Activated CD8-positive, alpha-beta T cell treated with anti-CD3 and anti-CD28 coated beads for 36 hours (primary cell): Measurements from ENCODE around the gene ADCY5. TPM values are rescaled to one million over a fixed set of nuclear protein-coding genes. Genes with fewer than 3 reads are reported as not detected.

Source experiments
- ATAC-seq: fragments of 200-7000 bp; cut with Tn5 transposase; one replicate; pipeline ENCODE4 v1.10.0; 2021; ENCODE audit warnings: mild to moderate bottlenecking, moderate library complexity
- CTCF ChIA-PET: fragments of 350-600 bp; sonication (Branson Sonifier 250); formaldehyde crosslinking; loops from one replicate; lab custom pipeline; 2021; ENCODE audit warnings: antibody characterized with exemption; lab: Charles Lee
- POLR2A ChIA-PET: fragments of 350-600 bp; sonication (Branson Sonifier 250); formaldehyde crosslinking; loops from one replicate; lab custom pipeline; 2021; ENCODE audit warnings: antibody characterized with exemption; lab: Charles Lee
- DNase-seq: peaks from one replicate; pipeline ENCODE4 v3.0.0-alpha.2; 2020
- H3K27ac Mint-ChIP-seq: one replicate; pipeline ENCODE4 v1.8.0; 2021; ENCODE audit warnings: mild to moderate bottlenecking, mixed read lengths
- H3K27me3 Mint-ChIP-seq: one replicate; pipeline ENCODE4 v1.8.0; 2021; ENCODE audit warnings: mixed read lengths
- H3K36me3 Mint-ChIP-seq: one replicate; pipeline ENCODE4 v1.8.0; 2021; ENCODE audit warnings: low read depth, mixed read lengths
- H3K4me1 Mint-ChIP-seq: one replicate; pipeline ENCODE4 v1.8.0; 2021; ENCODE audit warnings: low read depth, mixed read lengths
- H3K4me3 Mint-ChIP-seq: one replicate; pipeline ENCODE4 v1.8.0; 2021; ENCODE audit warnings: mild to moderate bottlenecking, moderate library complexity, mixed read lengths
- H3K9me3 Mint-ChIP-seq: one replicate; pipeline ENCODE4 v1.8.0; 2021; ENCODE audit warnings: mixed read lengths
- intact Hi-C: fragments of 100-400 bp; cut with micrococcal nuclease; formaldehyde crosslinking; loops from one replicate; pipeline ENCODE4 v1.10.0; 2022
- total RNA-seq, 2 experiments: library from RNA; stranded (reverse); gene quantifications; one replicate each; pipeline ENCODE4 v1.2.3, GENCODE V29; 2021
- TF ChIP-seq, protein P1 (sequence below): fragments of 200-600 bp; IDR thresholded peaks from one replicate; pipeline ENCODE4 v1.8.0; 2022; ENCODE audit warnings: antibody characterized with exemption, mild to moderate bottlenecking

The ADCY5 gene
- total RNA-seq, 2 experiments from 2014 or later: not detected

DNA sequence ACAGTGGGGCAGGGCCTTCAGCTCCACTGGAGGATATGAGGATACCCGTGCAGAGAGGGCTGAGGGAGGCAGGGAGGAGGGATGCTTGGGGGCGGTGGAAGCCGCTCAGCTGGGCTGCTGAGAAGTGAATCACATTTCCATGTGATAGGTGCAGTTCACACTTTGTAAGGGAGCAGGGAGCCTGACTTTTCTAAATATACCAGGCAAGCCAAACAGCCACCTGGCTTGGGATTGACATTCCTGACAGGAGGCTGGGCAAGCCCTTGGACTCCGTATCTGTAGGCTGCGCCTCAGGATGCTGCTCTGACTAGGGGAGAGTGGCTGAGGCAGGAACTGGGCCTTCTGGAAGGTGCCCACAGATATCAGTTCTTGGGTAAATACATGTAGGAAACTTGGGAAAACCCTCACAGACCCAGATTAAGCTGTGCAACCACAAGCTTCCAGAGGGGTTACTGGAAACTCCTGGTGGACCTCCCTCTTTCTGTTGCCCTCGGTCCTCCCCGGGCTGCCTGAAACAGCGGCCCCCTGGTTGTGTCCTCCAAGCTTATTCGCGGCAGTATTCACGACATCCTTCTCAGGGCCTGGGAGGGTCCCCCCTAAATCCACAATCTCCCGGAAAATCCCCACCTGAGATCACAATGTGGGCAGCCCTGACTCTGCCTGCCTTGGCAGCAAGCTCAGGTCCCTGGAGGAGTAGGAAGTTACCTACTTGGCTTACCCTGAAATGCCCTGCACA, 33.0 kb upstream of the ADCY5 start:
- no peaks in the 10 kb centered on the region for H3K36me3 Mint-ChIP-seq
- ATAC-seq (no peak), DNase-seq (no peak)
- intact Hi-C loops: no loop called here
- H3K27ac Mint-ChIP-seq: no peak overlapping the region
- H3K4me3 Mint-ChIP-seq: no peak overlapping the region
- no peaks in the 10 kb centered on the region for H3K9me3 Mint-ChIP-seq
- H3K27me3 Mint-ChIP-seq: peaks cover 5% of the 10 kb centered on the region
- ChIA-PET CTCF (interaction anchor here (0.7 to 1.4 kb wide), 2 partner anchors 9 to 153 kb away, joined by 3 to 4 read pairs; no protein-coding TSS in a partner anchor), POLR2A (interaction anchor here (0.7 kb wide), 1 partner anchor 48 kb away, joined by 3 read pairs; no protein-coding TSS in a partner anchor)
- TF ChIP-seq, protein P1, sequence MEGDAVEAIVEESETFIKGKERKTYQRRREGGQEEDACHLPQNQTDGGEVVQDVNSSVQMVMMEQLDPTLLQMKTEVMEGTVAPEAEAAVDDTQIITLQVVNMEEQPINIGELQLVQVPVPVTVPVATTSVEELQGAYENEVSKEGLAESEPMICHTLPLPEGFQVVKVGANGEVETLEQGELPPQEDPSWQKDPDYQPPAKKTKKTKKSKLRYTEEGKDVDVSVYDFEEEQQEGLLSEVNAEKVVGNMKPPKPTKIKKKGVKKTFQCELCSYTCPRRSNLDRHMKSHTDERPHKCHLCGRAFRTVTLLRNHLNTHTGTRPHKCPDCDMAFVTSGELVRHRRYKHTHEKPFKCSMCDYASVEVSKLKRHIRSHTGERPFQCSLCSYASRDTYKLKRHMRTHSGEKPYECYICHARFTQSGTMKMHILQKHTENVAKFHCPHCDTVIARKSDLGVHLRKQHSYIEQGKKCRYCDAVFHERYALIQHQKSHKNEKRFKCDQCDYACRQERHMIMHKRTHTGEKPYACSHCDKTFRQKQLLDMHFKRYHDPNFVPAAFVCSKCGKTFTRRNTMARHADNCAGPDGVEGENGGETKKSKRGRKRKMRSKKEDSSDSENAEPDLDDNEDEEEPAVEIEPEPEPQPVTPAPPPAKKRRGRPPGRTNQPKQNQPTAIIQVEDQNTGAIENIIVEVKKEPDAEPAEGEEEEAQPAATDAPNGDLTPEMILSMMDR: no peak
- H3K4me1 Mint-ChIP-seq: no peaks in the 10 kb centered on the region

DNA sequence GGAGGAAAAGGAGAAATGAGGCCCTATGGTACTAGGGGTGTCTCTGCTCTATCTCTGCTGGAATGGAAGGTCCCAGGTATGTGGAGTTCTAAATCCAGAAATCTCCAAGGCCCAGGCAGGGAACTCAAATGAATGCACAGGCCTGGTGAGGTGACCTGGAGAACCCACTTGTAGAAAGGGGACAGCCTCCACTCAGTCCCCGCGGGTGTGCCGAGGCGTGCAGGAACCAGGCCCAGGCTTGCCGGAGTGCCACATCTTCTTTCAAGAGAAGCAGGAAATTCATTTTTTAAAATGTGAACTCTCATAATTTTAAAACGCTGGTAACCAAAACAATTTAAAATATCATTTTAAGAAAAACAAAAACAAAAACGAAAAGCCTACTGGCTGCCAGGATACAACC, 32.2 kb upstream of the ADCY5 start:
- TF ChIP-seq, protein P1: no peak
- ATAC-seq (no peak), DNase-seq (no peak)
- intact Hi-C loops: no loop called here
- Mint-ChIP-seq H3K9me3 (no peaks in the 10 kb centered on the region), H3K27me3 (peaks cover 9% of the 10 kb centered on the region), H3K4me1 (no peaks in the 10 kb centered on the region), H3K4me3 (no peak overlapping the region), H3K27ac (no peak overlapping the region), H3K36me3 (no peaks in the 10 kb centered on the region)
- ChIA-PET CTCF (no interaction called here), POLR2A (no interaction called here)

DNA sequence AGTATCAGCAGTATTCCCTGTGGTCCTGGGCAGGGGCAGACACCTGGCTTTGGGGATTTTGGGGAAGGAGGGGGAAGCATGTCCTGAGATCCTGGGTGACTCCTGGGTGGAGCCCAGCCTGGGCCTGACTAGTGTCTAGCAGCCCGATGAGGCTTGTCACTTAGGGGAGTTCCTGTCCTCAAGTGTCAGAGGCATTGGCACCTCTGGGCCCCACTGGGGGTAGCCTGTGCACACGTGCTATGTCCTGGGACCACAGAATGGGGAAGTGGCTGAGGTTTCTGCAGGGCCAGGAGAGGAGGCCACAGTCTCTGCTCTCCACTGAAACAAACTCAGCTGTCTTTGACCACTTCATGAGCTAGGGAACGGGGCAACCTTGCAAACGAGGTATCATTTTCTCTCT, 31.5 kb upstream of the ADCY5 start:
- Mint-ChIP-seq H3K27me3 (peaks cover 11% of the 10 kb centered on the region), H3K4me1 (no peaks in the 10 kb centered on the region), H3K36me3 (no peaks in the 10 kb centered on the region), H3K27ac (no peak overlapping the region), H3K4me3 (no peak overlapping the region), H3K9me3 (no peaks in the 10 kb centered on the region)
- ChIA-PET POLR2A (no interaction called here), CTCF (interaction anchor here (1.2 kb wide), 1 partner anchor 78 kb away, joined by 3 read pairs; no protein-coding TSS in a partner anchor)
- TF ChIP-seq, protein P1: no peak
- DNase-seq: no peak
- intact Hi-C loops: no loop called here
- no peak for ATAC-seq

DNA sequence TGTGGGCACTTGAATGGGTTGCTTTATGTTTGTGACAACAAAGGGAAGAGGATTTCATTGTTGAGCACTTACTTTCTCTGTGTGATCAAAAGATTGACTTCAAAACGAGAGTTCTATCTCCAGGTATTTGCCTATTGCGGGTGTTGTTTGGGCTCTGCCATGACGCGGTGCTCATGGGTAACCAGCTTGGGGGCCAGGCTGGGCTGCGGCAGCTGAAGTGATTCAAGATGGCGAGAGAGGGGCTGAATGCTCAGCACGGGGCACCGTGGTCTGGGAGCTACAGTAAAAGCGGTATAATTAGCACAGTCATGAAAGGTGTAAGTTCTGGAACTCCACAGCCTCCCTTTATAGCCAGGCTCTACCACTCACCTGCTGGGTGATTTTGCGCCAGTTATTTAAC, 31.0 kb upstream of the ADCY5 start:
- Mint-ChIP-seq H3K36me3 (no peaks in the 10 kb centered on the region), H3K9me3 (no peaks in the 10 kb centered on the region), H3K4me3 (no peak overlapping the region), H3K4me1 (peaks cover 3% of the 10 kb centered on the region), H3K27me3 (peaks cover 15% of the 10 kb centered on the region), H3K27ac (no peak overlapping the region)
- POLR2A ChIA-PET: no interaction called here
- no peak for DNase-seq
- intact Hi-C loops: no loop called here
- no peak for ATAC-seq
- TF ChIP-seq, protein P1: no peak
- CTCF ChIA-PET: interaction anchor here (0.7 to 1.2 kb wide), 2 partner anchors 9 to 79 kb away, joined by 3 read pairs; no protein-coding TSS in a partner anchor

DNA sequence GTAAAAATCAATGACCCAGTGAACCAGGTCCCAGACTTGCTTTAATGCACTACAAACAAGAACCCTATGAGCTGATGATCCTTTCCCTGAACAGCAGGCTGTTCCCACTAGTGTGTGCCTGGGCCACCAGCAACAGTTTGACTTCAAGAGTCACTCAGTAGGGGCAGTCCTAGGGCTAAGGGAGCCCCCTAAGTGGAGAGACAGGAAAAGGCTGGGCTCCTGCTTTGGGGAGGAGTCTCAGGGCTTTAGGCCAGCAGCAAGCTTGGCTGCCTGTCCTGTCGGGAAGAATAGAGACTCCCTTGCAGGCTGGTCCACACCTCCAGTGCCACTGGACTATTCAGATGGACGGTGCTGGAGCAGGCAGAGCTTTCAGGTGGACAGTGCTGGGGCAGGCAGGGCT, 29.4 kb upstream of the ADCY5 start:
- Mint-ChIP-seq H3K36me3 (no peaks in the 10 kb centered on the region), H3K27me3 (peaks cover 15% of the 10 kb centered on the region), H3K9me3 (no peaks in the 10 kb centered on the region), H3K27ac (no peak overlapping the region), H3K4me3 (no peak overlapping the region), H3K4me1 (peaks cover 3% of the 10 kb centered on the region)
- ATAC-seq: no peak
- DNase-seq: no peak
- TF ChIP-seq, protein P1: no peak
- intact Hi-C loops: no loop called here
- ChIA-PET POLR2A (no interaction called here), CTCF (interaction anchor here (1.3 kb wide), 1 partner anchor 12 kb away, joined by 3 read pairs; no protein-coding TSS in a partner anchor)
